GM12878 (cell line): ENCODE results near the gene CUL1. TPM values are rescaled to one million over a fixed set of nuclear protein-coding genes. Genes with fewer than 3 reads are reported as not detected.

Experiments
- ATAC-seq: fragments of 200-7000 bp; cut with Tn5 transposase; 3 replicates; pipeline ENCODE4 v1.9.1; 2020; ENCODE audit warnings: mild to moderate bottlenecking, moderate library complexity
- BruUV-seq: library from RNA; stranded (reverse); fragments of 400-500 nt; replicated peaks from 2 replicates; lab custom pipeline; 2021; lab: Mats Ljungman, UMichigan
- CTCF ChIA-PET: fragments of 300-600 bp; sonication (Branson Sonifier 250); formaldehyde crosslinking; extraction: SDS; loops from one replicate; lab custom pipeline; 2021; ENCODE audit warnings: inconsistent platforms; lab: Yijun Ruan, JAX
- POLR2A ChIA-PET: fragments of 350-600 bp; formaldehyde crosslinking; extraction: SDS; loops from one replicate; lab custom pipeline; 2021; ENCODE audit warnings: inconsistent platforms; lab: Charles Lee
- RAD21 ChIA-PET: fragments of 300-600 bp; sonication (Branson Sonifier 250); formaldehyde crosslinking; loops from one replicate; lab custom pipeline; 2023; ENCODE audit warnings: antibody characterized with exemption; ENCODE audit not compliant: unreplicated experiment; lab: Charles Lee
- SMC1A ChIA-PET: fragments of 300-600 bp; sonication (Branson Sonifier 250); formaldehyde crosslinking; loops from one replicate; lab custom pipeline; 2023; ENCODE audit not compliant: unreplicated experiment, uncharacterized antibody; lab: Charles Lee
- DNase-seq: peaks from one replicate; pipeline ENCODE4 v3.0.0-alpha.2; 2011; ENCODE audit warnings: low read depth, low spot score
- FAIRE-seq: peaks from 3 replicates; lab custom pipeline; 2011; peaks lifted over from hg19 to GRCh38; lab: Jason Lieb, UNC
- H2AFZ ChIP-seq: 2 replicates; pipeline ENCODE4 v1.6.0; 2011; ENCODE audit warnings: low read depth, low read length, control low read depth; ENCODE audit not compliant: control insufficient read depth
- H3K27ac ChIP-seq: 2 replicates; pipeline ENCODE4 v1.5.1; 2011; ENCODE audit warnings: control low read depth; ENCODE audit not compliant: control insufficient read depth, insufficient read depth
- H3K27me3 ChIP-seq, 2 experiments: replicated peaks in 1 of 2; 2 replicates each; pipeline versions ENCODE4 v1.6.0 to v1.6.1; 2011; ENCODE audit warnings: low read length in 1 of 2; ENCODE audit not compliant: control insufficient read depth in 2 of 2, insufficient read depth in 2 of 2
- H3K36me3 ChIP-seq, 2 experiments: 2 replicates each; pipeline ENCODE4 v1.5.1; 2011; ENCODE audit warnings: low read length in 1 of 2; ENCODE audit not compliant: control insufficient read depth in 2 of 2, insufficient read depth in 2 of 2
- H3K4me1 ChIP-seq: 2 replicates; pipeline ENCODE4 v1.6.1; 2011; ENCODE audit warnings: mild to moderate bottlenecking, low read length, moderate library complexity, mixed read lengths; ENCODE audit not compliant: control insufficient read depth, insufficient read depth
- H3K4me2 ChIP-seq: 2 replicates; pipeline ENCODE4 v1.6.0; 2011; ENCODE audit warnings: control low read depth; ENCODE audit not compliant: control insufficient read depth, insufficient read depth
- H3K4me3 ChIP-seq: fragments of 200-600 bp; sonication (generic); 2 replicates; pipeline ENCODE4 v1.5.1; 2016
- H3K79me2 ChIP-seq: 2 replicates; pipeline ENCODE4 v1.6.0; 2011; ENCODE audit warnings: low read length; ENCODE audit not compliant: control insufficient read depth, insufficient read depth
- H3K9ac ChIP-seq: 2 replicates; pipeline ENCODE4 v1.8.0; 2011; ENCODE audit warnings: low read length, control low read depth, mixed read lengths; ENCODE audit not compliant: control insufficient read depth, insufficient read depth
- H3K9me3 ChIP-seq: replicated peaks from 3 replicates; pipeline ENCODE4 v1.5.1; 2011; ENCODE audit warnings: mild to moderate bottlenecking, low read length; ENCODE audit not compliant: control insufficient read depth, insufficient read depth
- H4K20me1 ChIP-seq: 2 replicates; pipeline ENCODE4 v1.6.0; 2011; ENCODE audit not compliant: control insufficient read depth, insufficient read depth
- MLLT1 ChIP-seq: fragments of 450-650 bp; IDR thresholded peaks from 2 replicates; pipeline ENCODE4 v1.6.1; 2016; ENCODE audit warnings: mild to moderate bottlenecking
- SRF ChIP-seq, 2 experiments: IDR thresholded peaks; 2 replicates each; pipeline ENCODE4 v1.6.1; 2011; ENCODE audit warnings: low read depth in 2 of 2, low read length in 2 of 2, mild to moderate bottlenecking in 1 of 2, moderate library complexity in 1 of 2
- WGBS: methylation state at CpG from one replicate; pipeline ENCODE4 v1.1.6; 2016; ENCODE audit warnings: low lambda C conversion rate; ENCODE audit not compliant: insufficient replicate concordance, insufficient coverage; ENCODE audit errors: missing lambda C conversion rate; 5-methylcytosine and 5-hydroxymethylcytosine counted together
- in situ Hi-C: fragments of 300-500 bp; cut with MboI; formaldehyde crosslinking; loops from 9 replicates; pipeline ENCODE4 v1.14.3; 2018; ENCODE audit warnings: mixed read lengths
- intact Hi-C: fragments of 100-400 bp; cut with micrococcal nuclease; formaldehyde crosslinking; loops from one replicate; pipeline ENCODE4 v1.14.2; 2022; ENCODE audit not compliant: unreplicated experiment
- polyA plus RNA-seq, 11 experiments: library from polyadenylated mRNA; depleted of rRNA in 4 of 11; unstranded in 6 of 11; stranded (reverse) in 5 of 11; fragments of >200 nt; fragmentation: Nextera tagmentation in 4 of 11; fragmentation: Illumina TruSeq in 1 of 11; extraction: Ambion mirVana in 4 of 11; extraction: Trizol in 1 of 11; gene quantifications; 1 replicate in 1 of 11; 2 replicates in 10 of 11; pipeline versions ENCODE4 v1.2.1 to v1.2.3, GENCODE V29; 2011 to 2016; ENCODE audit warnings: inconsistent platforms in 2 of 11, missing spikeins in 2 of 11, low read depth in 1 of 11
- total RNA-seq, 4 experiments: library from RNA; depleted of rRNA in 3 of 4; stranded (reverse); fragments of >200 nt in 3 of 4; fragmentation: Illumina TruSeq in 1 of 4; extraction: Trizol in 1 of 4; gene quantifications; 2 replicates each; pipeline versions ENCODE4 v1.2.1 to v1.2.3, GENCODE V29; 2013 to 2021

Gene CUL1
- total and polyA plus RNA-seq, 10 of the 15 experiments (the other 5 are each of a cell fraction or from before 2014, with no cell fraction given) = 13.3 to 63.9 (median 45.9) TPM

DNA sequence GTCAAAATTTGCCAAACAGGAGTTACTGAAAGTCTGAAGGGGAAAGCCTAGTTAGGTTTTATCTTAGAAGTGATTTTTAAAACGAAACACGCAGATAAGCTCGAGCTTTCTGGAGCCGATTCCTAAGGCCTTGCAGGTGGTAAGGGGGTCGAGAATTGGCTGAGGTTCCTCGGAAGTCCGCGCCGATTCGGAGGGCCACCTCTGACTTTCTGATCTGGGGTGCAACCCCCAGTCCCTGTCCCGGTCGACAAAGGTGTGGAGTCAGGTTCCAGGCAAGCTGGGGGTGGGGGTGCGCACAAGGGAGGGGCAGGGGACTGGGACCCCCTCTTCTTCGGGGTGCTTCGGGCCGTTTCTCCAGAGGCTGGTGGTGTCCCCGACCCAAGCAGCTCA is 701 bp upstream of the CUL1 start:
- H3K4me3 ChIP-seq = peak overlapping the region; percentile 94
- H3K36me3 ChIP-seq = no peaks in the 10 kb centered on the region
- no peaks in the 10 kb centered on the region for H3K27me3 ChIP-seq
- ChIA-PET SMC1A (interaction anchor here (0.7 to 1.1 kb wide), 3 partner anchors 14 to 438 kb away, joined by 3 to 6 read pairs (median 3); no protein-coding TSS in a partner anchor), RAD21 (interaction anchor here (0.6 to 1.4 kb wide), 5 partner anchors 10 to 429 kb away, joined by 3 to 4 read pairs (median 3); no protein-coding TSS in a partner anchor), CTCF (interaction anchor here (0.9 to 1.4 kb wide), 2 partner anchors 123 to 243 kb away, joined by 3 to 6 read pairs; no protein-coding TSS in a partner anchor), POLR2A (interaction anchor here (1.2 to 1.7 kb wide), 2 partner anchors 14 to 49 kb away, joined by 3 to 14 read pairs; no protein-coding TSS in a partner anchor)
- H3K9ac ChIP-seq = peak overlapping the region; percentile 86
- FAIRE-seq (no peak), ATAC-seq (peak; percentile 5), DNase-seq (no peak)
- under 1% methylated on average over 13 of the region's 17 CpGs for WGBS
- peak overlapping the region; percentile 79 for H3K27ac ChIP-seq
- intact Hi-C loops (no loop called here), in situ Hi-C loops (no loop called here)
- H3K79me2 ChIP-seq = peaks cover 46% of the 10 kb centered on the region
- TF ChIP-seq MLLT1 (peak; percentile 94), SRF (IDR thresholded peaks at IDR 0.05; ENCODE audit: low read depth in 2 of 2, low read length in 2 of 2) (no peak)
- BruUV-seq = TSS peak; percentile 73
- peaks cover 4% of the 10 kb centered on the region; the same call in 1 of the 2 replicates for H4K20me1 ChIP-seq
- peak overlapping the region; percentile 88 for H2AFZ ChIP-seq
- H3K4me2 ChIP-seq = peak overlapping the region; percentile 92
- peaks cover 9% of the 10 kb centered on the region for H3K4me1 ChIP-seq
- H3K9me3 ChIP-seq = no peaks in the 10 kb centered on the region
